Right lobe of liver (tissue), 6 donors: Measurements from ENCODE around the gene HBG1. TPM values are rescaled to one million over a fixed set of nuclear protein-coding genes. Genes with fewer than 3 reads are reported as not detected.
A peak's percentile ranks its signal among the peaks of the same experiment; 100 is the strongest.

Source experiments
- ATAC-seq, 4 donors: fragments of 200-7000 bp; cut with Tn5 transposase; one replicate each; pipeline ENCODE4 v1.9.1; 2020; ENCODE audit warnings: mild to moderate bottlenecking in 4 of 4, moderate library complexity in 4 of 4
- DNase-seq, 3 donors: peaks; one replicate each; pipeline ENCODE4 v3.0.0-alpha.2; 2020
- H3K27ac ChIP-seq, 3 donors: fragments of 200-600 bp; one replicate each; pipeline ENCODE4 v1.8.0; 2022
- H3K27me3 ChIP-seq, 2 donors: fragments of 200-600 bp; one replicate each; pipeline ENCODE4 v1.8.0; 2022
- H3K36me3 ChIP-seq, 4 donors: fragments of 200-600 bp; sonication (generic) in 1 of 4; one replicate each; pipeline versions ENCODE4 v1.5.1 to v1.8.0; 2017 to 2022; ENCODE audit warnings: control low read depth in 1 of 4
- H3K4me1 ChIP-seq, 4 donors: fragments of 200-600 bp; sonication (generic) in 1 of 4; one replicate each; pipeline versions ENCODE4 v1.5.1 to v1.8.0; 2017 to 2022; ENCODE audit warnings: control low read depth in 1 of 4
- H3K4me3 ChIP-seq, 3 donors: fragments of 200-600 bp; one replicate each; pipeline ENCODE4 v1.8.0; 2022
- H3K9me3 ChIP-seq, 4 donors: fragments of 200-600 bp; sonication (generic) in 1 of 4; one replicate each; pipeline versions ENCODE4 v1.5.1 to v1.8.0; 2017 to 2022; ENCODE audit warnings: control low read depth in 1 of 4
- POLR2A ChIP-seq: fragments of 450-650 bp; IDR thresholded peaks from one replicate; pipeline ENCODE4 v1.6.1; 2017; ENCODE audit warnings: antibody characterized with exemption, mild to moderate bottlenecking
- WGBS: methylation state at CpG from one replicate; pipeline ENCODE4 v1.1.6; 2018; ENCODE audit warnings: low coverage, low lambda C conversion rate; ENCODE audit not compliant: insufficient coverage; ENCODE audit errors: missing lambda C conversion rate; 5-methylcytosine and 5-hydroxymethylcytosine counted together
- intact Hi-C, 2 donors: fragments of 100-400 bp; cut with DNase I; formaldehyde crosslinking; loops; one replicate each; pipeline versions ENCODE4 v1.11.2 to v1.14.1; 2022
- total RNA-seq, 6 experiments: library from RNA; depleted of rRNA in 2 of 6; stranded (reverse); fragments of >200 nt in 2 of 6; fragmentation: NEBNext Ultra II Directional in 3 of 6; extraction: Animal tissue kit (Norgen Biotek cat#: 25700) in 3 of 6; gene quantifications; one replicate each; pipeline versions ENCODE4 v1.1.0 to v1.2.4, GENCODE V29; 2016 to 2023
- TF ChIP-seq, protein P1 (sequence below), 4 donors: fragments of 200-600 bp in 3 of 4; fragments of 450-650 bp in 1 of 4; IDR thresholded peaks; one replicate each; pipeline versions ENCODE4 v1.5.1 to v1.8.0; 2016 to 2022; ENCODE audit warnings: antibody characterized with exemption in 4 of 4, mild to moderate bottlenecking in 2 of 4
- donor health status: DM: no; HTN: yes; CAD: no.
- donor health status: DM: no; HTN: no; CAD: no.
- donor health status: DM: no; HTN: no; CAD: no.
- donor health status: DM: no; HTN: yes; CAD: no.
- donor health status: DM: no; HTN: yes; CAD: no.

The HBG1 gene
- total RNA-seq, 6 experiments from 2014 or later, result not detected

DNA sequence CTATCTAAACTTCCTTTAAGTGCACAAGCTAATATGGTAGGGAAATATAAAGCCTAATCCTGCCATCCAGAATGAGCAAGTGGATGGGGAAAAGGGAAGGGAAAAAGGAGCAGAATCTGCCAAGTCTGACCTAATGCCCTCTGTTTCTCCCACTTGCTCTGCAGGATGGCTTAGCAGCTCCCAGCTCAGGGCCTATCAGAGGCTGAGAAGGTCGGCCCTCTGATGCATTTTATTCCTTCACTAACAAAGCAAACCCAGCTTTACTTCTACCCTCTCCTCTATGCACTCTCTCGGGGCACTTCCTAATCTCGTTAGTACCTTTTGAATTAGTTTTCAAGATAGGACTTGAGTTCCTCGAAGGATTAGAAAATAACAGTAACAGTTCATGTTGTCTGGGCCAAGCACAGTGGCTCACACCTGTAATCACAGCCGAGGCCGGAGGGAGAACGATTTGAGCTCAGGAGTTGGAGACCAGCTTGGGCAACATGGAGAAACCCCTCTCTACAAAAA is 39.2 kb downstream of the HBG1 start:
- TF ChIP-seq POLR2A, result no peak
- WGBS, result 31% methylated on average over 7 of the region's 7 CpGs
- H3K9me3 ChIP-seq, result no peaks in the 10 kb centered on the region
- H3K36me3 ChIP-seq, result no peaks in the 10 kb centered on the region
- no peaks in the 10 kb centered on the region for H3K27me3 ChIP-seq
- no peak overlapping the region for H3K4me3 ChIP-seq
- DNase-seq (no peak), ATAC-seq (no peak)
- no peak overlapping the region for H3K27ac ChIP-seq
- intact Hi-C loops, result no loop called here
- H3K4me1 ChIP-seq, result no peaks in the 10 kb centered on the region

DNA sequence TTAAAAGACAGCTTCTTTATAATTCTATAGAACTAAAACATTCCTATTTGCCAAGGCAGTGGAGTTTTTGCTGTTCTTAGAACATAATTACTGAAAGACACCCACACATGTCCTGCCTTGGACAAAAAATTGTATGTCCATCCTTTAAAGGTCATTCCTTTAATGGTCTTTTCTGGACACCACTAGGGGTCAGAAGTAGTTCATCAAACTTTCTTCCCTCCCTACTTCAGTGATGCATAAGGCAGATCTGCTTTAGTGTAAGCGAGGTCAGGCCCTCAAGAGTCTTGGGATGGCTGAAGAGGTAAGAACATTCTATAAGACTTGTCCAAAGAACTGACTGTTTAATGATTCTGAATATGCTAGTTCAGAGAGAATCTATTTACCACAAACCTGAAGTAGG is 44.9 kb downstream of the HBG1 start:
- ATAC-seq, result peak; percentile 50 to 73 (median 68)
- intact Hi-C loops, result no loop called here

DNA sequence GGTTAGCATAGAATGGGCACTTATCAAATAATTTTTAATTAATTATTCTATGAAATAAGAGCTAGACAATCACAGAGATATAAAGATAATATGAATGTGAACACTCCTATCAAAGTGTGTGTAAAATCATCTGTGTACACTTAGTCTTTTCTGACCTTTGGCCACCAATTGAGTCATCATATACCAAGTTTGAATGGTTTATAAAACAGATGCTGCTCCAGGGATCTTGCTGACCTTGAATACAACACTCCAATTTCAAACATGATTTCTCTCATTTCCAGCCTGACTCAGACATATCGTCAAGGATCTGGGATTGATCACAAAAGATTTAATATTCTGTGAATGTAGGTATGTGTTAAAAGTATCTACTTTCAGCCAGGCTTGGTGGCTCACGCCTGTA is 46.3 kb downstream of the HBG1 start:
- Histone ChIP-seq H3K4me1 (no peaks in the 10 kb centered on the region), H3K27me3 (no peaks in the 10 kb centered on the region), H3K4me3 (no peak overlapping the region), H3K36me3 (no peaks in the 10 kb centered on the region), H3K9me3 (no peaks in the 10 kb centered on the region), H3K27ac (no peak overlapping the region)
- intact Hi-C loops, result no loop called here
- TF ChIP-seq POLR2A, result no peak
- TF ChIP-seq, protein P1, sequence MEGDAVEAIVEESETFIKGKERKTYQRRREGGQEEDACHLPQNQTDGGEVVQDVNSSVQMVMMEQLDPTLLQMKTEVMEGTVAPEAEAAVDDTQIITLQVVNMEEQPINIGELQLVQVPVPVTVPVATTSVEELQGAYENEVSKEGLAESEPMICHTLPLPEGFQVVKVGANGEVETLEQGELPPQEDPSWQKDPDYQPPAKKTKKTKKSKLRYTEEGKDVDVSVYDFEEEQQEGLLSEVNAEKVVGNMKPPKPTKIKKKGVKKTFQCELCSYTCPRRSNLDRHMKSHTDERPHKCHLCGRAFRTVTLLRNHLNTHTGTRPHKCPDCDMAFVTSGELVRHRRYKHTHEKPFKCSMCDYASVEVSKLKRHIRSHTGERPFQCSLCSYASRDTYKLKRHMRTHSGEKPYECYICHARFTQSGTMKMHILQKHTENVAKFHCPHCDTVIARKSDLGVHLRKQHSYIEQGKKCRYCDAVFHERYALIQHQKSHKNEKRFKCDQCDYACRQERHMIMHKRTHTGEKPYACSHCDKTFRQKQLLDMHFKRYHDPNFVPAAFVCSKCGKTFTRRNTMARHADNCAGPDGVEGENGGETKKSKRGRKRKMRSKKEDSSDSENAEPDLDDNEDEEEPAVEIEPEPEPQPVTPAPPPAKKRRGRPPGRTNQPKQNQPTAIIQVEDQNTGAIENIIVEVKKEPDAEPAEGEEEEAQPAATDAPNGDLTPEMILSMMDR (IDR thresholded peaks at IDR 0.05), result no peak
- WGBS, result 61% methylated on average over 2 of the region's 2 CpGs
- ATAC-seq (no peak), DNase-seq (no peak)

More for the DNA sequence above, 44.9 kb downstream of the HBG1 start:
- Histone ChIP-seq H3K4me1 (no peaks in the 10 kb centered on the region), H3K27me3 (no peaks in the 10 kb centered on the region), H3K9me3 (no peaks in the 10 kb centered on the region), H3K4me3 (no peak overlapping the region), H3K27ac (no peak overlapping the region), H3K36me3 (no peaks in the 10 kb centered on the region)
- no peak for DNase-seq
- TF ChIP-seq POLR2A, result no peak
- TF ChIP-seq, protein P1 (IDR thresholded peaks at IDR 0.05), result peak; percentile 32 to 42 (median 40)
- WGBS, result 0% methylated on average over 1 of the region's 1 CpG

DNA sequence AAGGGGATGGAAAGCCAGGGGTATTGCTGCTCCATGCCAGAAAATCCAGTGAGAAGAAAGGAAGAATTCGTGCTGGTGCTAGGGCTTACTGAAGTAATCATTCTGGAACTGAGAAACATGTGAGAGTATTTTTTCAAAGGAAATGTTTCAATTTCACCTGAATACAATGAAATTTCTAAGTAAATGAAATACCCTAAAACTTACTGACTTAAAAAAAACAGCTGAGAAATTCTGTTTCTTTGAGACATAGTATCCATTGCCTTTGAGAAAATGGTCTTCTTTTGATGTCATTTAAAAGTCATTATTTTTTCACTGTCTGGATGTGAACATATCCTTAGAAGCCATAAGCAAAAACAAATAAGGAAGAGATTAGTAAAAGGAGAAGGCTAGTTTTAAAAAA is 49.1 kb downstream of the HBG1 start, which contains the start of gene OR51V1:
Gene OR51V1, minus strand, starts transcription at position 101 of the 400 bp plus-strand sequence. Its CDS starts 0 bp downstream, at position 101.
- TF ChIP-seq POLR2A, result no peak
- TF ChIP-seq, protein P1 (IDR thresholded peaks at IDR 0.05), result no peak
- Histone ChIP-seq H3K36me3 (no peaks in the 10 kb centered on the region), H3K27ac (no peak within 1 kb of the TSS), H3K27me3 (no peaks in the 10 kb centered on the region), H3K4me1 (no peaks in the 10 kb centered on the region), H3K4me3 (no peak within 1 kb of the TSS), H3K9me3 (no peaks in the 10 kb centered on the region)
- intact Hi-C loops, result no loop called here
- 31% methylated on average over 1 of the region's 1 CpG for WGBS
- ATAC-seq (no peak), DNase-seq (no peak)

DNA sequence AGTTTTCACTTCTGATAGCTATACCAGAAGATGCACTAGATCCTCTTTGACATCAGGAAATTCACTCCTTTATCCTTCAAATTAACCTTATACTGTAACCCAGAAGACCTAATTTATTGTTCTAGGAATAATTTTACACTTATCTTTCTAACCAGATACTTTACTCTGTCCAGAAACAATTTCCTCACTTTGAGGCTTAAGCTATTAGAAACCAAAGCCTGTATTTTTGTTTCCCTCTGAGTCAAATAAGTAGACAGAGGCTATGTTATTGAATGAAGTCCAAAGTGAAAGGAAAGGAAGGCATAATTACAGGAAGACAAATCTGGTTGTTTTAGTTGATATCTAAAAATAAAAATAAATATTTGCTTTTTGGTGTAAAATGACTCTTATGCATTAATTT is 51.4 kb downstream of the HBG1 start:
- Histone ChIP-seq H3K27me3 (no peaks in the 10 kb centered on the region), H3K4me1 (no peaks in the 10 kb centered on the region), H3K4me3 (no peak overlapping the region), H3K9me3 (no peaks in the 10 kb centered on the region), H3K27ac (no peak overlapping the region), H3K36me3 (no peaks in the 10 kb centered on the region)
- intact Hi-C loops, result no loop called here
- no peak for DNase-seq
- TF ChIP-seq, protein P1 (IDR thresholded peaks at IDR 0.05), result no peak
- TF ChIP-seq POLR2A, result no peak
- no peak for ATAC-seq

Other genes with a start within 250 kb of the HBG1 start
- not detected for gene OR52J3, start 203.3 kb downstream of the HBG1 start, total RNA-seq
- not detected for gene OR52E2, start 190.2 kb downstream of the HBG1 start, total RNA-seq
- gene OR52E1, start 180.3 kb downstream of the HBG1 start, total RNA-seq, result not detected
- gene OR52A5, start 111.5 kb downstream of the HBG1 start, total RNA-seq, result not detected
- under 1 TPM in 1 of 6 experiments, not detected in 5; 0.04 TPM for gene OR52A1, start 95.1 kb downstream of the HBG1 start, total RNA-seq
- gene OR51V1, start 49.2 kb downstream of the HBG1 start, total RNA-seq, result not detected
- 1,000 to 10,000 TPM in 1 of 6 experiments, 100 to 1,000 TPM in 2, 10 to 100 TPM in 3; 25.1 to 1,416 (median 146) TPM for gene HBB, start 22.8 kb downstream of the HBG1 start, total RNA-seq
- 10 to 100 TPM in 1 of 6 experiments, 1 to 10 TPM in 2, not detected in 3; 4.1 to 29.5 (median 9.7) TPM for gene HBD, start 15.4 kb downstream of the HBG1 start, total RNA-seq
- gene HBG2, start 4.9 kb upstream of the HBG1 start, total RNA-seq, result not detected
- gene HBE1, start 20.1 kb upstream of the HBG1 start, total RNA-seq, result not detected
- gene OR51B4, start 52.1 kb upstream of the HBG1 start, total RNA-seq, result not detected
- gene OR51B2, start 74.4 kb upstream of the HBG1 start, total RNA-seq, result not detected
- under 1 TPM in 3 of 6 experiments, not detected in 3; 0.17 to 0.42 (median 0.28) TPM for gene OR51B5, start 93.7 kb upstream of the HBG1 start, total RNA-seq
- gene OR51B6, start 101.7 kb upstream of the HBG1 start, total RNA-seq, result not detected
- not detected for gene OR51M1, start 134.0 kb upstream of the HBG1 start, total RNA-seq
- gene OR51Q1, start 172.3 kb upstream of the HBG1 start, total RNA-seq, result not detected
- not detected for gene OR51I1, start 191.7 kb upstream of the HBG1 start, total RNA-seq
- gene OR51I2, start 199.5 kb upstream of the HBG1 start, total RNA-seq, result not detected
- gene OR52D1, start 238.8 kb upstream of the HBG1 start, total RNA-seq, result not detected